ENCODE results near the gene CMTR2.

The CMTR2 gene

DNA sequence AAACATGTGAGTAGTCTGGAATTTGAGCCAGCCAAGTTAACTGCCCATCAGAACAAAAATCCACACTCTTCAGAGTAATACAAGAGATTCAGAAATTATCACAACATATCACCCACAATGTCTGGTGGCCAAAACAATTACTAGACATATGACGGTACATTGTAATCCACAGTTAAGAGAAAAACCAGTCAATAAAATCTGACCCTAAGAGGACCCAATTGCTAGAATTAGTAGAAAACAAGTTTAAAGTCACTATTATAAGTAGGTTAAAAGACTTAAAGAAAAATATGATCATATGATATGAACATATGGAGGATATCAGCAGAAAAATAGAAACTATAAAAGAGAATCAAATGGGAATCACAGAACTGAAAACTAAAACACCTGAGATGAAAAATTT lies 15.8 kb downstream of the CMTR2 start:
- DNase-seq, result no peak

DNA sequence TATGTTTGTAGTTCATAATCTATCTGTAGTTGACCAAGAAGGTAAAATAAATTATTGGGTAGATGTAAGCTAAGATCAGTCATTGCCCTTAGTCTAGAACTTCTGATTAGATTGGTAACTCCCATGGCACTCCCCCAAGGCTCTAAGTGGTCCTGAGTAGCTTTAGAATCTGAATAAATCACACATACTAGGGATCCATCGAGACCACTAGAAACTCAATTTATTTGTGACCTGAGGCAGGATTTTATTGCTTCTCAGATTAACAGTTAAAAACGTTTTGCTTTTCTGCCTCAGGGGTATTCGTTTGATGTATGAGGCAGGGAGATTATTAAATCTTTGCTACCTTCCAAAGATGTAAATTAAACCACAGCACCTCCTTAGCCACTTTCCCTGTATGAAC lies 24.9 kb downstream of the CMTR2 start:
- no peak for DNase-seq

DNA sequence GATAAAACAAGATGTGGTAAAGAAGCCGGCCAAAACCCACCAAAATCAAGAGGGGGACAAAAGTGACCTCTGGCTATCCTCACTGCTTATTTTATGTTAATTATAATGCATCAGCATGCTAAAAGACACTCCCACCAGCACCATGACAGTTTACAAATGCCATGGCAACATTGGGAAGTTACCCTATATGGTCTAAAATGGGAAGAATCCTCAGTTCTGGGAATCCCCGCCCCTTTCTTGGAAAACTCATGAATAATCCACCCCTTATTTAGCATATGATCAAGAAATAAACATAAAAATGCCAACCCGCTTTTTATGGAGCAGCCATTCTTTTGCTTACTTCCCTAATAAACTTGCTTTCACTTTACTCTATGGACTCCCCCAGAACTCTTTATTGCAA lies 25.6 kb downstream of the CMTR2 start:
- no peak for DNase-seq

- DNase-seq, result no peak
Observed at GRCh38 chr16:71262391-71262790, 26.8 kb downstream of the CMTR2 start.

DNA sequence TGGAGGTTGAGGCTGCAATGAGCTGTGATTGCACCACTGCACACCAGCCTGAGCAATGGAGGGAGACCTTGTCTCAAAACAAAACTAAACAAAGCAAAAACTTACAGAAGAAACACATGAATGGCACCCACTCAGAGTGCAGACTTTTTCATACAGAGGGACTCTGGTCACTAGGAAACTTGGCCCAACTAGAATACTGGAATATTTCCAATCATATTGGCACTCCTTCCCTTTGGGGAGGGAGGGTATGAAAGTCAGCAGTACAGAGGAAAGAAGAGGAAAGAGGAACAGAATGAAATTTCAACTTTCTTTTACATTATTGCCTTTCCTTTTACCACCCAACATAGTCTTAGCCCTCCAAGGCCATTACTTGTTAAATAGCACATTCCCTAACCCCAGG lies 28.2 kb downstream of the CMTR2 start:
- DNase-seq, result no peak

GRCh38 chr16:71259086-71259485 lies 30.1 kb downstream of the CMTR2 start:
- no peak for DNase-seq

GRCh38 chr16:71258372-71258771 lies 30.8 kb downstream of the CMTR2 start:
- no peak for DNase-seq

DNA sequence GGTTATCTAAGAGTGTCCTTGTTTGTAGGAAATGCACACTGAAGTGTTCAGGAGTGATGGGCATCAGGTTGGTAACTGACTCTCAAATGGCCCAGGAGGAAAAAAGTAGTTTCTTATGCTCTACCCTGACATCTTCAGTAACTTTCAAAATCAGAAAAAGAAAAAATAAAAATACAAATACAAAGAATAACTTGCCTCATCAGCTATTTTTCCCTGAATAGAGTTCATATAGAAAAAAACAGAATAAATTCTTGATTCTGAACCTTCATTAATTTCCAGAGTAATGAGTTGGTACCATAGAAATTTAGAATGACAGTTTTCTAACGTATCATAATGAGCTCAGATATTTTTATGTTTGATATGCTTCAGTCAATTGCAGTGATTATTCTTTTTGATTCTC lies 31.4 kb downstream of the CMTR2 start:
- DNase-seq, result no peak

GRCh38 chr16:71255721-71256120 lies 33.5 kb downstream of the CMTR2 start:
- DNase-seq, result no peak

GRCh38 chr16:71254832-71255525 lies 34.2 kb downstream of the CMTR2 start:
- no peak for DNase-seq

DNA sequence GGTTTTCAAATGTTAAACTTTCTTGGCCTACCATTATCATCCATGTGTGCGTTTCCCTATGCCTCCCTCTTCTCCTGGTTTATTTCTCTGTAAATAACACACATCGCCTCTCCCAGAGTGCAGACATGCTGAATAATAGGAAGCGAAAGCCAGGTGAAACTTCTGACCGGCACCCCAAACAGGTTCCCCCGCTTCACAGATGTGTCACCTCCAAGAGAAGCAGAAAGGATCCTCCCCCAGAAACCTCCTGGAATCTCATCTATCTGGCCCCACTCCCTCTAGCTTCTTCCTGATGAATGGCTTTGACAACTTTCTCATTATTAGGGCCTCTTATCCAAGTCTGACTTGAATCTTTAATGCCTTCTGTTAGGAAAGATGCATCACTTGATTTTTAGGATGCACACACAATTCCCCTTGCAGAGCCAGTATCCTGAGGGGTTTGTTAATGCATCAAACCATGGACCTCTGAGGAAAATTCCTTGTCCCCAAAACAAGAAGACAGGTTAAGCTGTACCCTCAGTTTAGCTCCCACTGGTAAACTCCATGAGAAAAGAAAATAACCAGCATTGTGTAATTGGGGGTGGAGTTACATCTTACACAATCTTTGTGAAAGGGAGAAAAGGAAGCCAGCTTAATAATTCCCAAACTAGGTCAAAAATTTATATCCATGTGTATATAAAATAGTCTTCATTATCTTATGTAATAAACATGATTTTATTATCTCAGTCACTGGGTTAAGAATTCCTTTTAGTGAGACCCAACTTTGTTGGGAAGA lies 38.6 kb downstream of the CMTR2 start:
- no peak for DNase-seq

- DNase-seq, result no peak
Observed at GRCh38 chr16:71249399-71249798, 39.8 kb downstream of the CMTR2 start.

DNA sequence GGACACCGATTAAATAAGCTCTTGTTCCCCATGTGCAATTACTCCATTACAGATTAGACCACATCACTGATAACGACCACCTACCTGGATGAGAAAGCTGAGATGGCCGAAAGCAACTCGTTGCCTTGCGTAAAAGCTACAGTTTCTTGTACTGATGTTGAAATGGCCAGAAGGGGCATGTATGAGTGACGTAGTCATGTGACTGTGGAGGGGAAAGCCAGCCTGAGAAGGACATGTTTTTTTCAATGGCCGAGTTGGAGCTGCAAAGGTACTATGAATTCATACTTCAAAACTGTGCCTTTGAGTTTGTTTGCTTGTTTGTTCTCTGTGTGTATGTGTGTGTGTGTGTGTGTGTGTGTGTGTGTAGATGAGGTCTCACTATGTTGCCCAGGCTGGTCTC lies 41.7 kb downstream of the CMTR2 start:
- DNase-seq, result no peak

DNA sequence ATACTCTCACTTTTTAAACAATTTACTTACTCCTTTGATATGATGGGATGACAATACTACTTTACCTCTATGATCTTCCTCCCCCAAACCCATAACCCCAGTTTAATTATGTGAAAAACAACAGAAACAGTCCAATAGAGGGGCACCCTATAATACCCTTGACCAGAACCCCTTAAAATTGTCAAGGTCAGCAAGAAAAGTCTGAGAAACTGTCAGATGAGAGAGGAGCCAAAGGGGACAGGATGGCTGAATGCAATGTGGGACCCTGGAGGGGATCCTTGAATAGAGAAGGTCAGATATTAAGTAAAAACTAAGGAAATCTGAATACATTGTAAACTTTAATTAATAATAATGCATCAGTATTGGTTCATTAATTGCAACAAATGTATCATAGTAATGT lies 42.9 kb downstream of the CMTR2 start:
- no peak for DNase-seq

GRCh38 chr16:71244521-71244920 lies 44.7 kb downstream of the CMTR2 start:
- no peak for DNase-seq

DNA sequence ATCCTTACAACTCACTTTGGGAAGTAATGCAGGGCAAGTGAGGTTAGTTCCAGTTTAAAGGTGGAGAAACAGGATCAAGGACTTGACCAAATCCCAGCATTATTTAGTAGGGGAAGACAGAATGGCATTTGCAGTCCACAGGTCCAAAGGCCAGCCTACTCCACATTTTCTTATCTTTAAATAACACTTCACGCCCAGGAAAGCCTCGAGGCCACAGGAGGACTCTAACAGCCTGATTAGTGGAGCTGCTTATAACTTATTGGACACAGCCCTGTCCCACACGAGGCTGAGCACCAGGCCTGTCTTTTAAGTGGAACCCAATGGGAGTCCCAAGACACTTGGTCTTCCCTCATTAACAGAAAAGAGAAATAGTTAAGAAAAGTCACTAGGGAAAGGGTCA lies 46.6 kb downstream of the CMTR2 start:
- DNase-seq, result no peak

DNA sequence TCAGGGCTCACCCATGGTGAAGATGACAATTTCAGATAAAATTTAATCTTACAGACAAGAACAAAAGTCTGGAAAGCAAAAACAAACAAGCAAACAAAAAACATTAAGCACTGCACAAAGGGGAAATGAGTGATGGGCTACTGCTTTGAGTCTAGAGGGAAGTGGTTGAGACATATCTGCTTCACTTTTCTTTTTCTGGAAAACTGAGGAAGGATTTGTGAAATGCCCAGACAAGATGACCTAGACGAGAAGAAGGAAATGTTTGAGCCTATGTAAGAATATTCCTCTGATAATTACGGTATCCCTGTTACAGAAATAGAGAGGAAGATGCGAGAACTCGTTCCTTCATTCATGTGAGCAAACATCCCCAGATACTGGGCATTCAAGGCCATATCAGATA lies 47.2 kb downstream of the CMTR2 start:
- no peak for DNase-seq
